ENCODE results near the gene FGD4. TPM values are rescaled to one million over a fixed set of nuclear protein-coding genes. Genes with fewer than 3 reads are reported as not detected.

The FGD4 gene
- total RNA-seq, 1 experiment from 2014 or later = 54.3 TPM

DNA sequence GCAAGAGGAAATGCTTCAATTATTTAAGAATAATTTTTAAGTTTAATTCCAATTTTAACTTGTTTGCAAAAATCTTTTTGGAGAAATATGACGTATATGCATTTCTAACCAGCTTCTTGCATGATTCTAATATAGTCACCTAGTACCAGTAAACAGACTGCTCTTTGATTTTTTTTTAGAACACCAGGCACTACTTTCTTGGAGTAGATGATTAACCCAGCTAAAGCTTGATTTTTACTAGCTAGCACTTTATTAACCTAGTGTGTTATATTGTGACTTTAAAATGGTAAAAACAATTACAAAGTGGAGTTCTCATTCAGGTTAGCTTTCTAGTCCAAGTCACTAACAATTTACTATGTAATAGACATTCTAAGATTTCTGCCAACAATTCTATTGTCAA lies 32.6 kb upstream of the FGD4 start:
- Histone ChIP-seq H4K8ac (replicated peaks; ENCODE audit: insufficient read length, low read depth, low read length) (no peak overlapping the region), H2BK5ac (ENCODE audit: insufficient read length, low read length) (no peak overlapping the region), H3K9ac (ENCODE audit: extremely low read depth, insufficient read length, low read length) (no peak overlapping the region), H4K5ac (ENCODE audit: insufficient read length, low read depth, low read length) (no peak overlapping the region), H2AK5ac (ENCODE audit: insufficient read length, low read length) (no peak overlapping the region), H3T11ph (ENCODE audit: low read length) (no peak overlapping the region), H2BK12ac (ENCODE audit: insufficient read length, low read depth, low read length) (no peak overlapping the region), H3K27me3 (ENCODE audit: insufficient read depth, low read length) (no peaks in the 10 kb centered on the region), H3K4me1 (ENCODE audit: insufficient read depth, low read length) (no peaks in the 10 kb centered on the region), H2AFZ (ENCODE audit: low read length) (no peak overlapping the region), H2BK20ac (ENCODE audit: low read depth, low read length, poor library complexity, severe bottlenecking) (no peak overlapping the region), H3K79me2 (ENCODE audit: insufficient read depth, low read length) (no peaks in the 10 kb centered on the region), H4K20me1 (ENCODE audit: control insufficient read depth, insufficient read depth, insufficient read length) (no peaks in the 10 kb centered on the region), H3K23me2 (ENCODE audit: insufficient read length, low read depth, low read length, poor library complexity, severe bottlenecking) (no peaks in the 10 kb centered on the region), H4K91ac (ENCODE audit: insufficient read length, low read depth, low read length) (no peak overlapping the region), H3K14ac (ENCODE audit: insufficient read depth, low read length) (no peak overlapping the region), H2BK120ac (ENCODE audit: low read depth, low read length, poor library complexity, severe bottlenecking) (no peak overlapping the region), H3K56ac (ENCODE audit: insufficient read length, low read depth, low read length) (no peak overlapping the region), H3K27ac (ENCODE audit: insufficient read length, low read depth, low read length) (no peak overlapping the region), H2BK15ac (ENCODE audit: low read depth, low read length) (no peak overlapping the region), H3K23ac (ENCODE audit: insufficient read length, low read depth, low read length) (no peak overlapping the region), H3K4me2 (ENCODE audit: insufficient read depth, insufficient read length, low read length) (no peak overlapping the region), H3K79me1 (ENCODE audit: insufficient read depth, low read depth, low read length, poor library complexity, severe bottlenecking) (no peaks in the 10 kb centered on the region), H3K4ac (ENCODE audit: low read depth, low read length) (no peak overlapping the region), H3K9me3 (ENCODE audit: control insufficient read depth, low read depth, low read length) (no peaks in the 10 kb centered on the region), H3K18ac (ENCODE audit: insufficient read length, low read depth, low read length) (no peak overlapping the region)
- no CpG with 5 or more reads among the region's 1 CpG for WGBS (ENCODE audit: extremely low coverage, insufficient read length, low lambda C conversion rate)
- no peaks in the 10 kb centered on the region for H3K27me3 Mint-ChIP-seq (ENCODE audit: low read depth)
- peaks cover 0 to 11% (median 4%) of the 10 kb centered on the region in 3 experiments; a peak in 4 of 7 replicates for H3K36me3 Mint-ChIP-seq (ENCODE audit: insufficient read depth in 1 of 3, low read depth in 3 of 3)
- H3K27ac Mint-ChIP-seq = no peak overlapping the region; a peak in 1 of 7 replicates
- no peak for DNase-seq
- H3K4me1 Mint-ChIP-seq = peaks cover 27 to 28% of the 10 kb centered on the region in 2 experiments
- TF ChIP-seq, protein P1, sequence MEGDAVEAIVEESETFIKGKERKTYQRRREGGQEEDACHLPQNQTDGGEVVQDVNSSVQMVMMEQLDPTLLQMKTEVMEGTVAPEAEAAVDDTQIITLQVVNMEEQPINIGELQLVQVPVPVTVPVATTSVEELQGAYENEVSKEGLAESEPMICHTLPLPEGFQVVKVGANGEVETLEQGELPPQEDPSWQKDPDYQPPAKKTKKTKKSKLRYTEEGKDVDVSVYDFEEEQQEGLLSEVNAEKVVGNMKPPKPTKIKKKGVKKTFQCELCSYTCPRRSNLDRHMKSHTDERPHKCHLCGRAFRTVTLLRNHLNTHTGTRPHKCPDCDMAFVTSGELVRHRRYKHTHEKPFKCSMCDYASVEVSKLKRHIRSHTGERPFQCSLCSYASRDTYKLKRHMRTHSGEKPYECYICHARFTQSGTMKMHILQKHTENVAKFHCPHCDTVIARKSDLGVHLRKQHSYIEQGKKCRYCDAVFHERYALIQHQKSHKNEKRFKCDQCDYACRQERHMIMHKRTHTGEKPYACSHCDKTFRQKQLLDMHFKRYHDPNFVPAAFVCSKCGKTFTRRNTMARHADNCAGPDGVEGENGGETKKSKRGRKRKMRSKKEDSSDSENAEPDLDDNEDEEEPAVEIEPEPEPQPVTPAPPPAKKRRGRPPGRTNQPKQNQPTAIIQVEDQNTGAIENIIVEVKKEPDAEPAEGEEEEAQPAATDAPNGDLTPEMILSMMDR (conservative IDR thresholded peaks at IDR 0.05) = no peak
- no peak overlapping the region for H3K4me3 Mint-ChIP-seq
- H3K9me3 Mint-ChIP-seq = no peaks in the 10 kb centered on the region
